ENCODE results near the gene HPSE2.

HPSE2 gene

GRCh38 chr10:98971464-98971863 lies 264.2 kb downstream of the HPSE2 start:
- Histone ChIP-seq H3K4me3 (replicated peaks; ENCODE audit: low read depth, low read length) (no peak overlapping the region), H3K36me3 (ENCODE audit: control insufficient read depth, insufficient read depth, low read length) (no peaks in the 10 kb centered on the region), H3K27me3 (replicated peaks; ENCODE audit: control insufficient read depth, insufficient read depth, low read length) (no peaks in the 10 kb centered on the region)
- no peak for DNase-seq (ENCODE audit: extremely low read depth, insufficient read length)
- TF ChIP-seq, protein P1, sequence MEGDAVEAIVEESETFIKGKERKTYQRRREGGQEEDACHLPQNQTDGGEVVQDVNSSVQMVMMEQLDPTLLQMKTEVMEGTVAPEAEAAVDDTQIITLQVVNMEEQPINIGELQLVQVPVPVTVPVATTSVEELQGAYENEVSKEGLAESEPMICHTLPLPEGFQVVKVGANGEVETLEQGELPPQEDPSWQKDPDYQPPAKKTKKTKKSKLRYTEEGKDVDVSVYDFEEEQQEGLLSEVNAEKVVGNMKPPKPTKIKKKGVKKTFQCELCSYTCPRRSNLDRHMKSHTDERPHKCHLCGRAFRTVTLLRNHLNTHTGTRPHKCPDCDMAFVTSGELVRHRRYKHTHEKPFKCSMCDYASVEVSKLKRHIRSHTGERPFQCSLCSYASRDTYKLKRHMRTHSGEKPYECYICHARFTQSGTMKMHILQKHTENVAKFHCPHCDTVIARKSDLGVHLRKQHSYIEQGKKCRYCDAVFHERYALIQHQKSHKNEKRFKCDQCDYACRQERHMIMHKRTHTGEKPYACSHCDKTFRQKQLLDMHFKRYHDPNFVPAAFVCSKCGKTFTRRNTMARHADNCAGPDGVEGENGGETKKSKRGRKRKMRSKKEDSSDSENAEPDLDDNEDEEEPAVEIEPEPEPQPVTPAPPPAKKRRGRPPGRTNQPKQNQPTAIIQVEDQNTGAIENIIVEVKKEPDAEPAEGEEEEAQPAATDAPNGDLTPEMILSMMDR (IDR thresholded peaks at IDR 0.05; ENCODE audit: insufficient read depth, low read length, poor library complexity, severe bottlenecking), result no peak

DNA sequence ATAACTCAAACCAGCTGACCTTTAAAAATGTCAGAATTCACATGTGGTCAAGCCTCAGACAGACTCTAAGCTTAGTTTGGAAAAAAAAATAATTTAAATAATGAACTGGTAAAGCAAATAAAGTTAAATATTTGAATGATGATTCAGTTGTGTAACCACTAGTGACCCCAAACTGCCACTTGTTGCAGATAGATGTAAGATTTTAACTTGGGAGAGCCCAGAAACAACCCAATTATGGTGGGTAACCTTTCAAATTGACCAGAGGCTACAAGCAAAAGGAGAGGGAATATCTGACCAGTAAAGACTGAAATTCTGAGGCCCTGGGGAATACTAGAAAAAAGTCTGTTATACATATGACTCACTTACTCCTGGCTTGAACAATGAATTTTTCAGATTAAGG lies 268.1 kb downstream of the HPSE2 start:
- Histone ChIP-seq H3K27me3 (replicated peaks; ENCODE audit: control insufficient read depth, insufficient read depth, low read length) (no peaks in the 10 kb centered on the region), H3K36me3 (ENCODE audit: control insufficient read depth, insufficient read depth, low read length) (no peaks in the 10 kb centered on the region), H3K4me3 (replicated peaks; ENCODE audit: low read depth, low read length) (no peak overlapping the region)
- TF ChIP-seq, protein P1 (IDR thresholded peaks at IDR 0.05; ENCODE audit: insufficient read depth, low read length, poor library complexity, severe bottlenecking), result no peak
- no peak for DNase-seq (ENCODE audit: extremely low read depth, insufficient read length)

- no peaks in the 10 kb centered on the region for H3K36me3 ChIP-seq (ENCODE audit: control insufficient read depth, insufficient read depth, low read length)
- no peak overlapping the region for H3K4me3 ChIP-seq (replicated peaks; ENCODE audit: low read depth, low read length)
- no peak for DNase-seq (ENCODE audit: extremely low read depth, insufficient read length)
- H3K27me3 ChIP-seq (replicated peaks; ENCODE audit: control insufficient read depth, insufficient read depth, low read length), result no peaks in the 10 kb centered on the region
- TF ChIP-seq, protein P1 (IDR thresholded peaks at IDR 0.05; ENCODE audit: insufficient read depth, low read length, poor library complexity, severe bottlenecking), result no peak
Observed at GRCh38 chr10:98963608-98964007, 272.0 kb downstream of the HPSE2 start.

DNA sequence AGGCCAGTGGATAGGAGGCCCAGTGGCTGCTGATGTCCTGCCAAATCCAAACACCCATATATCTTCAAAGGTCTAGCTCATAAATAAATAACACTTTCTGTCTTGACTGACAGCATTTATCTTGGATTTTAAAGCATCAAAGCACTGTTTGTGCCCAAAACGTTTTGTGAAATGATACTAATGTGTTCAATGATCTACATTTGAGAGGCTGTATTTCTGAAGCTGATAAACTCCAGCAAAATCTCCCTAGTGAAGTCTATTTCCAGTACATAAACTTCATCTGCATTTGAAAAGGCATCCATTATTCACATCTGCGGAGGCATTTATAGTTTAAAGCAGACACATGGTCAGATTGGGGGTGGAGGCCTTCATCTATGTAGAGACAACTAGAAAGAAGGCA lies 276.3 kb downstream of the HPSE2 start:
- Histone ChIP-seq H3K4me3 (replicated peaks; ENCODE audit: low read depth, low read length) (no peak overlapping the region), H3K27me3 (replicated peaks; ENCODE audit: control insufficient read depth, insufficient read depth, low read length) (no peaks in the 10 kb centered on the region), H3K36me3 (ENCODE audit: control insufficient read depth, insufficient read depth, low read length) (no peaks in the 10 kb centered on the region)
- TF ChIP-seq, protein P1 (IDR thresholded peaks at IDR 0.05; ENCODE audit: insufficient read depth, low read length, poor library complexity, severe bottlenecking), result no peak
- DNase-seq (ENCODE audit: extremely low read depth, insufficient read length), result no peak

DNA sequence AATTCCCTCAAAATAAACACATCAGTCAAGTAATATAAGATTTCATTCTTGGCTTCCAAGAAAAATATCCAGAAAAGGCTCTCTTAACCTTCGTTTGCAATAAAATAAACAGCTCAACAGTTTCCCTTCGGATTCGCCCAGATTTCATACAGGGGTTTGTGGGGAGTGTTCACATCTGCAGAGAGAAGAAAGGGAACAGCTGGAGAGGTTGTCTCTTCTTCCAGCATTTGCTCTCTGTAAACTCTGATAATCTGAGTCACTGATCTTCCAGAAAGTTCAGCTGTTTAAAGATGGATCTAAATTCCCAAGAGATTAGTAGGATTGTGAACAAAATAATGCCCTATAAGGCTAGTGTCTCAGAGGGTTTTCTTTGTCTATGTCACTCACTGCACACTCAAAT lies 277.9 kb downstream of the HPSE2 start:
- Histone ChIP-seq H3K27me3 (replicated peaks; ENCODE audit: control insufficient read depth, insufficient read depth, low read length) (no peaks in the 10 kb centered on the region), H3K4me3 (replicated peaks; ENCODE audit: low read depth, low read length) (no peak overlapping the region), H3K36me3 (ENCODE audit: control insufficient read depth, insufficient read depth, low read length) (no peaks in the 10 kb centered on the region)
- TF ChIP-seq, protein P1 (IDR thresholded peaks at IDR 0.05; ENCODE audit: insufficient read depth, low read length, poor library complexity, severe bottlenecking), result no peak
- DNase-seq (ENCODE audit: extremely low read depth, insufficient read length), result no peak

DNA sequence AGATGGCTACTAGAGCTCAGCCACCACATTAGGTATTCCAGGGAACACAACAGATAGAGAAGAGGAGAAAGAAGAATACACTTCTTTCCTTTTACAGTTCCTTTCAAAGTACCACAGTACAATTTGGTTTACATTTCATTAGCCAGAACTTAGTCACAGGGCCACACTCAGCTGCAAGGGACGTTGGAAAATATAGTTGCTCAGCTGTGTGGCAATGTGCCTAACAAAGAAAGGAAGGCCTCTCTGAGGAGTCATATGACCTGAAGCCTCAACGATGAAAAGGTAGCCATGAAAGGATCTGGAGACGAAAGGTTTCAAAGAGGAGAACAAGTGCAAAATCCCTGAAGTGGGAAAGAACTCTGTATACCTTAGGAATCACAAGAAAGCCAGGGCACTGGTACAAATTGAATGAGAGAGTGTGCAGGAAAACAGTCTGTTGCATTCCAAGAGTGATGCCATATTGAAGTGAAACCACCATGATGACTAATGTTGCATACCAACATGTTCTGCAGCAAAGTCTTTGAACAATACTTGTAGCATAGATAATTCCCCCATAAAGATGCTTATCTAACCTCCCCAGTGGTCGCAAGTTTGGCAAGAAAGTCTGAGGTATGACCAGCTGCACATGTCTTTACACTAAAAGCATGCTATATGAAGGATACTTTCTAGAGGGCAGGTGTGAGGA lies 278.9 kb downstream of the HPSE2 start:
- Histone ChIP-seq H3K4me3 (replicated peaks; ENCODE audit: low read depth, low read length) (no peak overlapping the region), H3K36me3 (ENCODE audit: control insufficient read depth, insufficient read depth, low read length) (no peaks in the 10 kb centered on the region), H3K27me3 (replicated peaks; ENCODE audit: control insufficient read depth, insufficient read depth, low read length) (no peaks in the 10 kb centered on the region)
- TF ChIP-seq, protein P1 (IDR thresholded peaks at IDR 0.05; ENCODE audit: insufficient read depth, low read length, poor library complexity, severe bottlenecking), result no peak
- DNase-seq (ENCODE audit: extremely low read depth, insufficient read length), result no peak

Measured in GM06990 (cell line).